Natural killer cell (primary cell): ENCODE results near the gene PWWP2B. TPM values are rescaled to one million over a fixed set of nuclear protein-coding genes. Genes with fewer than 3 reads are reported as not detected.
A peak's percentile ranks its signal among the peaks of the same experiment; 100 is the strongest.

ENCODE experiments used
- ATAC-seq, 3 donors: fragments of 150-1000 bp in 2 of 3; fragments of 200-7000 bp in 1 of 3; cut with Tn5 transposase; 1 replicate in 1 of 3; 2 replicates in 2 of 3; pipeline ENCODE4 v1.10.0; 2021; ENCODE audit warnings: mild to moderate bottlenecking in 2 of 3, moderate library complexity in 2 of 3
- DNase-seq, 2 donors: peaks; one replicate each; pipeline versions ENCODE4 v3.0.0 to v3.0.0-alpha.2; 2013 to 2021; ENCODE audit warnings: mixed read lengths in 1 of 2
- H3K27ac ChIP-seq: one replicate; pipeline ENCODE4 v1.5.1; 2013; ENCODE audit warnings: mild to moderate bottlenecking, low read length
- H3K27me3 ChIP-seq: one replicate; pipeline ENCODE4 v1.6.1; 2013; ENCODE audit warnings: low read length; ENCODE audit not compliant: control insufficient read depth, insufficient read depth
- H3K36me3 ChIP-seq: one replicate; pipeline ENCODE4 v1.6.1; 2013; ENCODE audit warnings: low read length; ENCODE audit not compliant: control insufficient read depth, insufficient read depth
- H3K4me1 ChIP-seq: one replicate; pipeline ENCODE4 v1.6.1; 2013; ENCODE audit warnings: low read length; ENCODE audit not compliant: control insufficient read depth, insufficient read depth
- H3K4me3 ChIP-seq: one replicate; pipeline ENCODE4 v1.5.1; 2013; ENCODE audit warnings: low read length
- H3K9me3 ChIP-seq: one replicate; pipeline ENCODE4 v1.6.1; 2013; ENCODE audit warnings: low read length; ENCODE audit not compliant: control insufficient read depth, insufficient read depth
- H3K27ac Mint-ChIP-seq, 2 donors: one replicate each; pipeline ENCODE4 v1.8.0; 2022; ENCODE audit warnings: mild to moderate bottlenecking in 2 of 2, mixed read lengths in 2 of 2, moderate library complexity in 1 of 2
- H3K27me3 Mint-ChIP-seq, 2 donors: one replicate each; pipeline ENCODE4 v1.8.0; 2022; ENCODE audit warnings: low read depth in 2 of 2, mixed read lengths in 2 of 2
- H3K36me3 Mint-ChIP-seq: one replicate; pipeline ENCODE4 v1.8.0; 2022; ENCODE audit warnings: mixed read lengths
- H3K4me1 Mint-ChIP-seq, 2 donors: one replicate each; pipeline ENCODE4 v1.8.0; 2022; ENCODE audit warnings: mixed read lengths in 2 of 2
- H3K4me3 Mint-ChIP-seq: one replicate; pipeline ENCODE4 v1.8.0; 2022; ENCODE audit warnings: mild to moderate bottlenecking, moderate library complexity, mixed read lengths
- H3K9me3 Mint-ChIP-seq, 2 donors: one replicate each; pipeline ENCODE4 v1.8.0; 2022; ENCODE audit warnings: mixed read lengths in 2 of 2
- CTCF ChIP-seq: fragments of 200-600 bp; IDR thresholded peaks from one replicate; pipeline ENCODE4 v1.8.0; 2022; ENCODE audit warnings: antibody characterized with exemption
- WGBS: methylation state at CpG from one replicate; pipeline ENCODE4 v1.1.7; 2013; ENCODE audit warnings: missing lambda C conversion rate; ENCODE audit not compliant: insufficient coverage; 5-methylcytosine and 5-hydroxymethylcytosine counted together
- intact Hi-C: fragments of 100-400 bp; cut with micrococcal nuclease; formaldehyde crosslinking; loops from one replicate; pipeline ENCODE4 v1.14.2; 2022
- total RNA-seq, 4 donors: library from RNA; stranded (reverse); fragments of 120-200 nt in 1 of 4; gene quantifications; one replicate each; pipeline versions ENCODE4 v1.2.3 to v1.2.4, GENCODE V29; 2013 to 2022

The PWWP2B gene
- total RNA-seq, 3 donors from 2014 or later (not counting 1 experiment from before 2014, with no cell fraction given), result 23.7 to 29.5 (median 24.4) TPM

GRCh38 chr10:132404911-132405462 is 8.0 kb downstream of the PWWP2B start:
- Mint-ChIP-seq H3K27ac (no peak overlapping the region), H3K9me3 (no peaks in the 10 kb centered on the region), H3K4me1 (peaks cover 9 to 37% of the 10 kb centered on the region in 2 donors), H3K27me3 (no peaks in the 10 kb centered on the region), H3K4me3 (no peak overlapping the region), H3K36me3 (no peaks in the 10 kb centered on the region)
- WGBS, result 98% methylated on average over 54 of the region's 54 CpGs
- Histone ChIP-seq H3K9me3 (no peaks in the 10 kb centered on the region), H3K4me3 (no peak overlapping the region), H3K27me3 (no peaks in the 10 kb centered on the region), H3K36me3 (peaks cover 11% of the 10 kb centered on the region), H3K27ac (no peak overlapping the region), H3K4me1 (peaks cover 63% of the 10 kb centered on the region)
- intact Hi-C loops, result no loop called here
- TF ChIP-seq CTCF, result no peak
- no peak for DNase-seq
- ATAC-seq, result no peak

GRCh38 chr10:132405463-132405991 is 8.5 kb downstream of the PWWP2B start:
- no peak for ATAC-seq
- Mint-ChIP-seq H3K27me3 (no peaks in the 10 kb centered on the region), H3K4me1 (peaks cover 9 to 38% of the 10 kb centered on the region in 2 donors), H3K36me3 (no peaks in the 10 kb centered on the region), H3K4me3 (peak overlapping the region; percentile 35), H3K27ac (no peak overlapping the region), H3K9me3 (no peaks in the 10 kb centered on the region)
- no peak for TF ChIP-seq CTCF
- H3K27me3 ChIP-seq, result no peaks in the 10 kb centered on the region
- intact Hi-C loops, result no loop called here
- no peaks in the 10 kb centered on the region for H3K9me3 ChIP-seq
- DNase-seq, result no peak
- no peak overlapping the region for H3K4me3 ChIP-seq
- peaks cover 58% of the 10 kb centered on the region for H3K4me1 ChIP-seq
- H3K36me3 ChIP-seq, result peaks cover 11% of the 10 kb centered on the region
- no peak overlapping the region for H3K27ac ChIP-seq
- 98% methylated on average over 53 of the region's 53 CpGs for WGBS

- peak overlapping the region; percentile 21 for H3K4me3 Mint-ChIP-seq
- intact Hi-C loops, result no loop called here
Observed at GRCh38 chr10:132406181-132406580, 9.2 kb downstream of the PWWP2B start.

More at GRCh38 chr10:132406181-132406580, 9.2 kb downstream of the PWWP2B start:
- H3K4me3 ChIP-seq, result no peak overlapping the region
- no peak for TF ChIP-seq CTCF
- Mint-ChIP-seq H3K27me3 (no peaks in the 10 kb centered on the region), H3K4me1 (peaks cover 9 to 38% of the 10 kb centered on the region in 2 donors), H3K27ac (no peak overlapping the region), H3K36me3 (no peaks in the 10 kb centered on the region), H3K9me3 (no peaks in the 10 kb centered on the region)
- no peaks in the 10 kb centered on the region for H3K27me3 ChIP-seq
- ATAC-seq (no peak), DNase-seq (no peak)
- peaks cover 51% of the 10 kb centered on the region for H3K4me1 ChIP-seq
- no peaks in the 10 kb centered on the region for H3K9me3 ChIP-seq
- H3K27ac ChIP-seq, result no peak overlapping the region
- peaks cover 13% of the 10 kb centered on the region for H3K36me3 ChIP-seq
- 96% methylated on average over 17 of the region's 17 CpGs for WGBS
